Right lobe of liver (tissue), 6 donors: ENCODE results near the gene ANO9. TPM values are rescaled to one million over a fixed set of nuclear protein-coding genes. Genes with fewer than 3 reads are reported as not detected.
A peak's percentile ranks its signal among the peaks of the same experiment; 100 is the strongest.

ENCODE experiments used
- ATAC-seq, 4 donors: fragments of 200-7000 bp; cut with Tn5 transposase; one replicate each; pipeline ENCODE4 v1.9.1; 2020; ENCODE audit warnings: mild to moderate bottlenecking in 4 of 4, moderate library complexity in 4 of 4
- DNase-seq, 3 donors: peaks; one replicate each; pipeline ENCODE4 v3.0.0-alpha.2; 2020
- H3K27ac ChIP-seq, 3 donors: fragments of 200-600 bp; one replicate each; pipeline ENCODE4 v1.8.0; 2022
- H3K27me3 ChIP-seq, 2 donors: fragments of 200-600 bp; one replicate each; pipeline ENCODE4 v1.8.0; 2022
- H3K36me3 ChIP-seq, 4 donors: fragments of 200-600 bp; sonication (generic) in 1 of 4; one replicate each; pipeline versions ENCODE4 v1.5.1 to v1.8.0; 2017 to 2022; ENCODE audit warnings: control low read depth in 1 of 4
- H3K4me1 ChIP-seq, 4 donors: fragments of 200-600 bp; sonication (generic) in 1 of 4; one replicate each; pipeline versions ENCODE4 v1.5.1 to v1.8.0; 2017 to 2022; ENCODE audit warnings: control low read depth in 1 of 4
- H3K4me3 ChIP-seq, 3 donors: fragments of 200-600 bp; one replicate each; pipeline ENCODE4 v1.8.0; 2022
- H3K9me3 ChIP-seq, 4 donors: fragments of 200-600 bp; sonication (generic) in 1 of 4; one replicate each; pipeline versions ENCODE4 v1.5.1 to v1.8.0; 2017 to 2022; ENCODE audit warnings: control low read depth in 1 of 4
- CTCF ChIP-seq, 4 donors: fragments of 200-600 bp in 3 of 4; fragments of 450-650 bp in 1 of 4; IDR thresholded peaks; one replicate each; pipeline versions ENCODE4 v1.5.1 to v1.8.0; 2016 to 2022; ENCODE audit warnings: antibody characterized with exemption in 4 of 4, mild to moderate bottlenecking in 2 of 4
- POLR2A ChIP-seq: fragments of 450-650 bp; IDR thresholded peaks from one replicate; pipeline ENCODE4 v1.6.1; 2017; ENCODE audit warnings: antibody characterized with exemption, mild to moderate bottlenecking
- WGBS: methylation state at CpG from one replicate; pipeline ENCODE4 v1.1.6; 2018; ENCODE audit warnings: low coverage, low lambda C conversion rate; ENCODE audit not compliant: insufficient coverage; ENCODE audit errors: missing lambda C conversion rate; 5-methylcytosine and 5-hydroxymethylcytosine counted together
- intact Hi-C, 2 donors: fragments of 100-400 bp; cut with DNase I; formaldehyde crosslinking; loops; one replicate each; pipeline versions ENCODE4 v1.11.2 to v1.14.1; 2022
- total RNA-seq, 6 experiments: library from RNA; depleted of rRNA in 2 of 6; stranded (reverse); fragments of >200 nt in 2 of 6; fragmentation: NEBNext Ultra II Directional in 3 of 6; extraction: Animal tissue kit (Norgen Biotek cat#: 25700) in 3 of 6; gene quantifications; one replicate each; pipeline versions ENCODE4 v1.1.0 to v1.2.4, GENCODE V29; 2016 to 2023
- donor health status: DM: no; HTN: yes; CAD: no.
- donor health status: DM: no; HTN: no; CAD: no.
- donor health status: DM: no; HTN: no; CAD: no.
- donor health status: DM: no; HTN: yes; CAD: no.
- donor health status: DM: no; HTN: yes; CAD: no.

ANO9 gene
- total RNA-seq, 6 experiments from 2014 or later: 0.09 to 1.0 (median 0.28) TPM; not detected in 1

- no CpG with 5 or more reads among the region's 23 CpGs for WGBS
Observed at GRCh38 chr11:380491-380890, 61.3 kb downstream of the ANO9 start.

DNA sequence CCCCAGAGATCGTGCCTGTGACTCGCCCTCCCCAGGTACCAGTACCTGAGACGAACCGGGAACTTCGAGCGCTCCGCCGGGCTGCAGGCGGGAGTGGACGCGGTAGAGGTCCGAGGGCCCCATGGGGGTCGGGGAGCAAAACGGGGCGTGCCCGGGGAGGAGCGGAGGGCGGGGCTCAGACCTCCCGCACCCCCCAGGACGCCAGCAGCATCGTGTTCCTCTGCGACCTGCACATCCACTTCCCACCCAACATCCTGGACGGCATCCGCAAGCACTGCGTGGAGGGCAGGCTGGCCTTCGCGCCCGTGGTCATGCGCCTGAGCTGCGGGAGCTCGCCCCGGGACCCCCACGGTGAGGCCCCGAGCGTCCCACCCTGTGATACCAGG, 61.7 kb downstream of the ANO9 start:
- ATAC-seq: no peak
- Histone ChIP-seq H3K9me3 (no peaks in the 10 kb centered on the region), H3K27ac (no peak overlapping the region), H3K4me3 (no peak overlapping the region), H3K36me3 (no peaks in the 10 kb centered on the region), H3K4me1 (no peaks in the 10 kb centered on the region), H3K27me3 (no peaks in the 10 kb centered on the region)
- peak in 1 of 3 donors; percentile 44 for DNase-seq
- no peak for TF ChIP-seq CTCF (IDR thresholded peaks at IDR 0.05)
- no peak for TF ChIP-seq POLR2A
- intact Hi-C loops: no loop called here
- no CpG with 5 or more reads among the region's 35 CpGs for WGBS

More at GRCh38 chr11:380491-380890, 61.3 kb downstream of the ANO9 start:
- TF ChIP-seq POLR2A (no peak), CTCF (IDR thresholded peaks at IDR 0.05) (no peak)
- Histone ChIP-seq H3K4me3 (no peak overlapping the region), H3K36me3 (no peaks in the 10 kb centered on the region), H3K4me1 (no peaks in the 10 kb centered on the region), H3K9me3 (no peaks in the 10 kb centered on the region), H3K27ac (no peak overlapping the region), H3K27me3 (no peaks in the 10 kb centered on the region)
- intact Hi-C loops: no loop called here
- ATAC-seq (no peak), DNase-seq (no peak)

DNA sequence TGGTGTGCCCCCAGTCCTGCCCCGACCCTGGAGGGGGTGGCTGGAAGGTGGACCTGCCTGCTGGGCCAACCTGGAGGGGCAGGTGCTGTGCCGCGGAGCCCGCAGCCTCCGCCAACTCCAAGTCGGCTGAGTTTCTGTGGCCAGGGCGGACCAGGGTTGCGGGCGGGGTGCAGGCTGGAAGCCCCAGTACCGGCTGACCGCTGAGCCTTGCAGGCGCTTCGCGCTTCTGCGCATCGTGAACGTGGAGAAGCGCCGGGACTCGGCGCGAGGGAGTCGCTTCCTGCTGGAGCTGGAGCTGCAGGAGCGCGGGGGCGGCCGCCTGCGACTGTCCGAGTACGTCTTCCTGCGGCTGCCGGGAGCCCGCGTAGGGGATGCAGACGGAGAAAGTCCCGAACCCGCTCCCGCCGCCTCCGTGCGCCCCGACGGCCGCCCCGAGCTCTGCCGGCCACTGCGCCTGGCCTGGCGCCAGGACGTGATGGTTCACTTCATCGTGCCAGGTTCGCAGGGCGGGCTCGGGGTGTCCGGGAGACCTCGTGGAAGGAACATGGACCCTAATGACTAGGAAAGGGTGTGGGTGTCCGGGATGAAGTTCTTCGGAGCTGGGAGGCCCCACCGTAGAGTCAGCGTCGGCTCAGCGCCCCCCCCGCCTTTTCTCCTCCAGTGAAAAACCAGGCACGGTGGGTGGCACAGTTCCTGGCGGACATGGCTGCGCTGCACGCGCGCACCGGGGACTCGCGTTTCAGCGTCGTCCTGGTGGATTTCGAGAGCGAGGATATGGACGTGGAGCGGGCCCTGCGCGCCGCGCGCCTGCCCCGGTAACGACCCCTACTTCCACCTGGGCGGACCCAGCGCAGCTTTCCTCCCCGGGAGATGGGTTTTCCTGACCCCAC, 62.4 kb downstream of the ANO9 start:
- WGBS: 91% methylated on average over 35 of the region's 87 CpGs
- H3K27ac ChIP-seq: no peak overlapping the region
- H3K4me1 ChIP-seq: no peaks in the 10 kb centered on the region
- no peaks in the 10 kb centered on the region for H3K27me3 ChIP-seq
- intact Hi-C loops: no loop called here
- TF ChIP-seq CTCF (IDR thresholded peaks at IDR 0.05): no peak
- no peak for TF ChIP-seq POLR2A
- no peak overlapping the region for H3K4me3 ChIP-seq
- H3K36me3 ChIP-seq: no peaks in the 10 kb centered on the region
- ATAC-seq (no peak), DNase-seq (peak in 1 of 3 donors; percentile 45)
- H3K9me3 ChIP-seq: no peaks in the 10 kb centered on the region

DNA sequence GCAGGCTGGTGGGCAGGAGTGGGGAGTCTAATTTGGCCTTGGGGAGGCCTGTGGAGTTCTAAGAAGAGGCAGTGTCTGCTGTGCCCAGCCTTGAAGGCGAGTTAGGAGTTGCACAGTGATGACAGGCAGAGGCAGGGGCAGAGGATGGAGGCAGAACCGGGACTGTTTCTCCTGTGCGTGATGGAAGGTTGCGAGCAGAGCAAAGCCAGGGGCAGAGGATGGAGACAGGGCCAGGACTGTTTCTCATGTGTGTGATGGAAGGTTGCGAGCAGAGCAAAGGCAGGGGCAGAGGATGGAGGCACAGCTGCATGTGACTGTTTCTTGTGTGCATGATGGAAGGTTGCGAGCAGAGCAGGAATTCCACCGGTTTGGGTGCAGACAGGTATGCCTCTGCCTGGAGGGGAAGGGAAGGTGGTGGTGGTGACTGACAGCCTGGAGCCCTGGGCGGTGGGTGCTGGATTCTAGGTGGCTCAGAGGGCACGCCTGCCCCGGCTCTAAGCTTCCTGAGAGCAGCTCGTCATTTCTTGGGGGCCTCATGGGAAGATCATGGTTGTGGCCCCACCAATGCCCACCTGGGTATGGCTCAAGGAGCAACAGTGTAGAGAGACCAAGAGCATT, 63.8 kb downstream of the ANO9 start:
- H3K27me3 ChIP-seq: no peaks in the 10 kb centered on the region
- no peaks in the 10 kb centered on the region for H3K36me3 ChIP-seq
- no peaks in the 10 kb centered on the region for H3K4me1 ChIP-seq
- DNase-seq: peak in 1 of 3 donors; percentile 31
- TF ChIP-seq POLR2A: no peak
- no peak for TF ChIP-seq CTCF (IDR thresholded peaks at IDR 0.05)
- H3K27ac ChIP-seq: no peak overlapping the region
- WGBS: 59% methylated on average over 8 of the region's 11 CpGs
- intact Hi-C loops: no loop called here
- no peak overlapping the region for H3K4me3 ChIP-seq
- H3K9me3 ChIP-seq: no peaks in the 10 kb centered on the region
- ATAC-seq: no peak
